Measurements from ENCODE around the gene HNF1B. TPM values are rescaled to one million over a fixed set of nuclear protein-coding genes. Genes with fewer than 3 reads are reported as not detected.

The HNF1B gene
- total RNA-seq, 2 experiments from 2014 or later: not detected

GRCh38 chr17:37713624-37714023 is 31.2 kb downstream of the HNF1B start:
- H3K27ac ChIP-seq (ENCODE audit: low read depth, low read length, poor library complexity, severe bottlenecking): no peak overlapping the region
- no peak overlapping the region for H2AFZ ChIP-seq (ENCODE audit: low read length)
- no peak overlapping the region for H3K4me2 ChIP-seq (ENCODE audit: low read length)
- TF ChIP-seq CTCF (conservative IDR thresholded peaks at IDR 0.05; ENCODE audit: low read length): no peak
- TF ChIP-seq EZH2phosphoT487 (IDR thresholded peaks at IDR 0.05; ENCODE audit: borderline replicate concordance, low read depth, low read length): no peak
- no peaks in the 10 kb centered on the region for H3K9me2 ChIP-seq (ENCODE audit: insufficient read depth, low read length)
- no peak overlapping the region for H3K4me3 ChIP-seq (ENCODE audit: low read depth, low read length, poor library complexity, severe bottlenecking)
- ChIA-PET CTCF (ENCODE audit: unreplicated experiment) (no interaction called here), POLR2A (no interaction called here)
- DNase-seq (ENCODE audit: low spot score): no peak
- no peaks in the 10 kb centered on the region for H3K4me1 ChIP-seq (ENCODE audit: insufficient read depth, low read length, poor library complexity, severe bottlenecking)
- intact Hi-C loops (cut with micrococcal nuclease; ENCODE audit: unreplicated experiment): no loop called here
- no TSS peak for BruUV-seq (replicated peaks)
- H3K36me3 ChIP-seq (ENCODE audit: insufficient read depth, low read length): no peaks in the 10 kb centered on the region
- no peaks in the 10 kb centered on the region for H3K9me3 ChIP-seq (ENCODE audit: low read length)
- H4K20me1 ChIP-seq (ENCODE audit: insufficient read depth, low read length): no peaks in the 10 kb centered on the region
- H3K79me2 ChIP-seq (ENCODE audit: insufficient read depth, low read depth, low read length): no peaks in the 10 kb centered on the region

- DNase-seq (ENCODE audit: low spot score): no peak
- Histone ChIP-seq H3K36me3 (ENCODE audit: insufficient read depth, low read length) (no peaks in the 10 kb centered on the region), H3K4me1 (ENCODE audit: insufficient read depth, low read length, poor library complexity, severe bottlenecking) (no peaks in the 10 kb centered on the region), H4K20me1 (ENCODE audit: insufficient read depth, low read length) (no peaks in the 10 kb centered on the region), H2AFZ (ENCODE audit: low read length) (no peak overlapping the region), H3K9me2 (ENCODE audit: insufficient read depth, low read length) (no peaks in the 10 kb centered on the region), H3K4me2 (ENCODE audit: low read length) (no peak overlapping the region), H3K9me3 (ENCODE audit: low read length) (no peaks in the 10 kb centered on the region), H3K27ac (ENCODE audit: low read depth, low read length, poor library complexity, severe bottlenecking) (no peak overlapping the region), H3K4me3 (ENCODE audit: low read depth, low read length, poor library complexity, severe bottlenecking) (no peak overlapping the region), H3K79me2 (ENCODE audit: insufficient read depth, low read depth, low read length) (no peaks in the 10 kb centered on the region)
- POLR2A ChIA-PET: no interaction called here
- no TSS peak for BruUV-seq (replicated peaks)
- CTCF ChIA-PET (ENCODE audit: unreplicated experiment): no interaction called here
- TF ChIP-seq CTCF (conservative IDR thresholded peaks at IDR 0.05; ENCODE audit: low read length) (no peak), EZH2phosphoT487 (IDR thresholded peaks at IDR 0.05; ENCODE audit: borderline replicate concordance, low read depth, low read length) (no peak)
- intact Hi-C loops (cut with micrococcal nuclease; ENCODE audit: unreplicated experiment): no loop called here
Observed at GRCh38 chr17:37713028-37713431, 31.8 kb downstream of the HNF1B start.

GRCh38 chr17:37711113-37711512 is 33.7 kb downstream of the HNF1B start:
- Histone ChIP-seq H3K4me2 (ENCODE audit: low read length) (no peak overlapping the region), H3K36me3 (ENCODE audit: insufficient read depth, low read length) (no peaks in the 10 kb centered on the region), H2AFZ (ENCODE audit: low read length) (no peak overlapping the region), H3K4me1 (ENCODE audit: insufficient read depth, low read length, poor library complexity, severe bottlenecking) (no peaks in the 10 kb centered on the region), H3K27ac (ENCODE audit: low read depth, low read length, poor library complexity, severe bottlenecking) (no peak overlapping the region), H3K79me2 (ENCODE audit: insufficient read depth, low read depth, low read length) (no peaks in the 10 kb centered on the region), H3K4me3 (ENCODE audit: low read depth, low read length, poor library complexity, severe bottlenecking) (no peak overlapping the region), H3K9me3 (ENCODE audit: low read length) (no peaks in the 10 kb centered on the region), H4K20me1 (ENCODE audit: insufficient read depth, low read length) (no peaks in the 10 kb centered on the region), H3K9me2 (ENCODE audit: insufficient read depth, low read length) (no peaks in the 10 kb centered on the region)
- no peak for DNase-seq (ENCODE audit: low spot score)
- CTCF ChIA-PET (ENCODE audit: unreplicated experiment): interaction anchor here (0.5 kb wide), 1 partner anchor 135 kb away, joined by 3 read pairs; no protein-coding TSS in a partner anchor
- BruUV-seq (replicated peaks): no TSS peak
- TF ChIP-seq CTCF (conservative IDR thresholded peaks at IDR 0.05; ENCODE audit: low read length): no peak
- POLR2A ChIA-PET: no interaction called here
- intact Hi-C loops (cut with micrococcal nuclease; ENCODE audit: unreplicated experiment): no loop called here
